SK-N-MC (cell line): ENCODE data around the gene LRRC61.

Experiments
- EZH2 ChIP-seq: fragments of 200-600 bp; sonication (generic); IDR thresholded peaks from one replicate; pipeline ENCODE4 v1.6.1; 2017; ENCODE audit warnings: antibody characterized with exemption
- POLR2AphosphoS5 ChIP-seq: IDR thresholded peaks from 2 replicates; pipeline ENCODE4 v1.6.1; 2012; ENCODE audit warnings: mild to moderate bottlenecking, low read depth, low read length, borderline replicate concordance

GRCh38 chr7:150307904-150308303 is 15.3 kb upstream of the LRRC61 start:
- no peak for TF ChIP-seq EZH2
- no peak for TF ChIP-seq POLR2AphosphoS5
